GM23248 (cell line): Measurements from ENCODE around the gene PKD1L1.

Source experiments
- EZH2 ChIP-seq: fragments of 200-600 bp; sonication (generic); IDR thresholded peaks from 2 replicates; pipeline ENCODE4 v1.6.1; 2018; ENCODE audit warnings: antibody characterized with exemption, mild to moderate bottlenecking; ENCODE audit not compliant: insufficient read depth, poor library complexity, severe bottlenecking
- EZH2phosphoT487 ChIP-seq: fragments of 200-600 bp; sonication (generic); IDR thresholded peaks from 2 replicates; pipeline ENCODE4 v1.6.1; 2018; ENCODE audit warnings: antibody characterized with exemption, moderate library complexity, mild to moderate bottlenecking, low read depth; ENCODE audit not compliant: insufficient read depth

DNA sequence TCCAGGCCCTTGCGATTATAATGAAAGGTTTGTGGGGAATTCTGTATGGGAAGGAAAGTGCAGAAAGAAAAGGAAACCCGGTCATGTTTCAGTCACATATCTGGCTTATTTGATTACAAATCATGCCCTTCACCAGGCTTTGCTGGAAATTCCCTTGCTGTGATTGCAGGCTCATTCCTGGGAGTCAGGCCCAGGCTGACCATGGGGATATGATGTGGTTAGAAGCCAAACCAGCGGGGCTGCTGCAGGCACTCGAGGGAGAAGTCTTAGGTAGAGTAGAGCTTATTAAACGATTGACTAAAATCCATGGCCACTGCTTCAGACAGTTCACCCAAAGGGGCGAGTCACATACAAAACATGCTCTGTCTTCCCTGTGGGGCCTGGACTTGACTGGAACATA is 16.2 kb downstream of the PKD1L1 start:
- TF ChIP-seq EZH2 = no peak
- no peak for TF ChIP-seq EZH2phosphoT487
